GM21737 (cell line): ENCODE data around the gene HOXD13.

Source experiments
- ATAC-seq: cut with Tn5 transposase; IDR thresholded peaks from one replicate; pipeline ENCODE4 v1.9.1; 2021; ENCODE audit warnings: mild to moderate bottlenecking, moderate library complexity; ENCODE audit not compliant: unreplicated experiment

HOXD13 gene

DNA sequence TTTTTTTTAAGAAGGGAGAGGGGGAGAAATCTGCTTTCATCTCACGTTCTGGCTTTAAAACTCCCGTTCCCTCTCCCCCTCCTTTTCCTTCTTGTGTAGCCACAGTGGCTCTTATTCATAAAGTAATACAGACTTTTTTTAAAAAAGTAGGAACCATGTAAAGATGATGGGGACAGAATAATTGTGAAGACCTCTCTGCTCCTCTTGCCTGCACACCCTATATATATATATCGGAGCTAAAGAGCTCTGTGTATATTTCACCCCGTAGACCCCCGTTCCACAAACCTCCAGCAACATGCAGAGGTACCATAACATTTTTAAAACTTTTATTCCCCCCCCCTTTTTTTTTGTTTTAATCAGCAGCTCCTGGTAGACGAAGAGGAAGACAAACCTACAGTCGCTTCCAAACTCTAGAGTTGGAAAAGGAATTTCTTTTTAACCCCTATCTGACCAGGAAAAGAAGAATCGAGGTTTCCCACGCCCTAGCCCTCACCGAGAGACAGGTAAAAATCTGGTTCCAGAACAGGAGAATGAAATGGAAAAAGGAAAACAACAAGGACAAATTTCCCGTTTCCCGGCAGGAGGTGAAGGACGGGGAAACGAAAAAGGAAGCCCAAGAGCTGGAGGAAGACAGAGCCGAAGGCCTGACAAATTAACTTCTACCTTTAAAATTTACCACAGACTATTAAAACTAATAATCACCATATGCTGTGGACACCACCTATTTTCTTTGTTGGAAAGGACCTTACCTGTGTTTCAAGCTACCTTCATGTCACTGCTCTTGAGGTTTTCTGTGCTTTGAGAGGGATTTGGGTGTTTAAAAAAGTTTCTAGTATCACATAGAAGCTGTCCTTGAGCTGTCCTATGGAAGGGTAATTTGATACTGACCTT, 38.7 kb downstream of the HOXD13 start:
- no peak for ATAC-seq

DNA sequence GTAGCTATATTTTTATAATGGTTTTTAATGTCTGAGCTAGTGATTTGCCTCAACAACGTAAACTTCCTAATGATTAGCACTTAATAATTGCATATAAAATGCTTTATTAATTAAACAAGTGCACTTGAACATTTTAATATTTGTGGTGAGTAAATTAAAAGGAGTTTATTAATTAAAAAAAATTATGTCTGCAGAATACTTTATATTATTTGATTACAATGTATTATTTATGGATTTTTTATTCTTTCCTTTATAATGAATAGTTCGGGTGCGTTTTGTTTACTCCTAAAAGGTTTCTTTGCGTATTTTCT, 39.3 kb downstream of the HOXD13 start:
- ATAC-seq = no peak

DNA sequence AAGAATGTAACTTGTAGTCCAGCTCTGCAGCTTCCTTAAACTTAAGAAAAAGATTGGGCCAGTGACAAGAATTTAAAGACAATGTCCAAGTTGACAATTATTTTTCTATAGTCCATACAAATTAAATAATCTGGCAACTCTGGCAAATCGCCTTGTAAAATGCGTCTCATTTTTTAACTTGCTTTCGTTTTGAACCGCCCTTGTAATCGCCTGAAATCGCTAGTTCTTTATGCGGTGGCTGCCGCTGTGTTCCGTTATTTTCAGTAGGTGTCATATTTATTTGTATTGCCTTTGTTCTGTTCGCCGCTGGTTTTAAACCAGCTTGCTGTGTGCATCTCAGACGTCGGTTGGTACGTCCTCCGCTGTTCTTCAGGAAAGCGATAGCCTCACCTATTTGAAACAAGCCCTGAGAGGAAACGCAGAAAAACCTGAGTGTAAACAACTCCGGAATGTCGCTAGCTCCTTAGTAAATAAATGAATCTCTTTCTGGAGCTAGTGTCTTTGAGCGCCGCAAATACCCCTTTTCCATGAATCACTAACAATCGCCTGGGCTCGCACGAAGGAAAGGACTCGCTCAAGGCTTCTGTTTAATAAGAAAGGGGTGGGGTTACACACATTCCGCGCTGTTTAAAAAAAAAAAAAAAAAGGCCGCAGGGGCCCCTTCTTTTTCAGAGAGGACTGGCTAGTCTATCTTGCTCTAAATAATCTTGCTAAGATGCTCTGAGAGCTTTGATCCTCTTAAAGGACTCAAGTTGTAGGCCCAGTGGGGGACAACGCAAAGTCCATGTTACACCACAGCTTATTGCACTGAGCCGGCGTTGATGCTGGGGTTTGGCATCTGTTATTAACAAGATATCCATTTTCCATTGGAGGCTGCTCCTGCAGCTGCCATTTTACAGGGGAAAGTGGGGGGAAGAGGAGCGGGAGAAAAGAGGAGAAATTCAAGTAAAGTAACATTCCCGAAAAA, 40.0 kb downstream of the HOXD13 start:
- ATAC-seq = no peak

DNA sequence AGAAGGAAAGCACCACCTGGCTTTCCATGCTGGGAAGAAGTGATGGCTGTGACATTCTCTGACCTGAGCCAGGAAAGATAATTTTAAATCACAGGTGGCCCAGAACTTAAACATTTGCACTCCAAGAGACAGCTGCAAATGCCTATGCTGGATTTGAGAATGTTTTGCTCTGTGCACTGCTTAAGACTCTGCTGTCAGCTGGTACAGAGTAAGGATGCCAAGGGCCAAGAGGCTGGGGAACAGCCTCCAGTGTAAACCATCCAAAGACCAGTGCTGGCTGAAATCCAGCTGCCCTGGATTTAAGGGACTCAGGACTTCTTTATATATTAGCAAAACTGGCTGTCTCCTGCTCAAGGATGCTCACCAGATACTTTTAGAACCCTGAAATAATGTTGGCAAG, 40.9 kb downstream of the HOXD13 start:
- ATAC-seq = no peak

DNA sequence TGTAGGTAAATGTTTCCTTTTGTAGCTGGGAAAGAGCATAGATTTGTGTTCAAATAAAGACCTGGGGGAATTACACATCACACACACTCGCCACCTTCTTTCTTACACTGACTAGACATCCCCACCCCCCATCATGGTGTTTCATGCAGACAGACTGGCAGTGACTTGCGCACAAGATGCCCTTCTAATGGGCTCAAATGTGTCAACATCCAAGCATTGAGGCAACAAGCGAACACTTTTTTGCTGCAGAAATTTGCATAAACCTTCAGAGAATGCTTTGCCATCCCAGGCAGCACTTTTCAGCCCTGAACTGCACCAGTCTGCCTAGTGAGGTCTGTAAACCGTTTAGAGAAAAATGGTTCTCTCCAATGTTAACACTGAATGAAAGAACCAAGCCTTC, 41.5 kb downstream of the HOXD13 start:
- no peak for ATAC-seq

DNA sequence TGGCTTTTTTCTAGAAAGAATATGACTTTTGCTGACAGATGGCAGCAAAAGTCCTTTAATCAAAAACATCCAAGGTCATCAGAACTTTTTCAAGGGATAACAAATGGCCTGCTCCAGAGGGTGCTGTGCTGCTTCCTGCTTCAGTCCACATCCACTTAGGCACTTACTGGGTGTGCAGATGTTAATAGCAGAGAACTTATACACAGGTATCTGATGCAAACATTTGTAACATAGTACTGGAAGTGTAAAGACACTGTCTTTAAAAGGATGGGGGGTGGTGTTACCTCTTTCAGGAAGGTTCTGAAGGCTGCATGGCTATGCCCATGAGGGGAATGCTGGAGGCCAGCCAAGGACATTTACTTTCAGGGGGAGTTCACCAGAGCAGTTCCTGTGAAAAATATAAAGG, 42.5 kb downstream of the HOXD13 start:
- no peak for ATAC-seq

DNA sequence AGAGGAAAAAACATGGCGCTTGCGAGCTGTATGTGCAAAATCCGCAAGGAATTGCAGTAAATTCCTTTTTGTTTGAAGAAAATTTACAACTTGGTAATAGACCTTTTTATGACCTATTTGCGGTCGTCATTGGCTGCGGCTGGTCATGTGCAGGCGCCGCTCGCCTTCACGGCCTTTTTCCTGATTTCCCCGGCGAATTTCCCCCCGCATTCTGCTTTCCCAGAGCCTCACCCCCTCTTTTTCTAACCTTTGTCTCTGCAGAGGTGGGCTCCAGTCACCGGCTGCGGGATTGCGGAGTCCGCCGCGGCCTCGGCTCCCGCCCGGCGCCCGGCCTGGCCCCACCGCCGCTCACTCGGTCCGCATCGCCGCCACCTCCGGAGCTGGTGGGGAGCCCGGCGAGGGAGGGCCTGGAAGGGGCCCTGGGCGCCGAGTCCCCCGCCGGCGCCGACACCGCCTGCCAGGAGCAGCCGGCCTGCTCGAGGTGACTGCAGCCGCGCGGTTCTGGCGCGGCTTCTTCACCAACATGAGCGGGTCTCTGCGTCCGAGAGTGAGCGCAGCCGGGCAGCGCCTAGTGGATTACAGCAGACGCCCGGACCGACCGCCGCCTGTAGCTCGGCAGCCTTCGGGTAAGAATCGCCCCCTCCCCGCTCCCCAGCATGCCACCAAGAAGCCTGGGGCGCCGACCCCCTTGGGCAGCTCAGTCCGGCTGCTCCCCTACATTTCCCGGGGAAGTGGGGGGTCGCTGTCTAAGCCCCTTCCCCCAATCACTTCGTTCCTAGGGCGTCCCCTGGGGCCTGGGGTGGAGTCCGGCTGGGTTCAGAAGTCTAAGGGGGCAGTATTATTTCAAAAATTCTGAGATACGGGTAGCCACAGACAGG, 44.1 kb downstream of the HOXD13 start:
- ATAC-seq = no peak

DNA sequence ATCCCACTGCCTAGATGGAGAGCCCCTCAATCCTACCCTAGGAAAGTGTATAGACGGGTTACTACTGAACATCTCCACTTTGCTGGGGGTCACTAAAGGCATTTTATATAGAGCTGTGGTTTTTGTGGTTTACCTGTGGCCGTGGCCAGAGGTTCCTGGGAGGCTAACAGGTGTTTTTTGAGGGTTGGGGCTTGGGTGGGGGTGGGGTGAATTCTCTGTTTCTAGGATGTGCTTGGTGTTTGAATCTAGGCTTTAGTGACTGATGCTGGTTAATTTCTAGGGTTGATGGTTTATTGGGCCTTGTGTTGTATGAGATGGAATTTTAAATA, 44.7 kb downstream of the HOXD13 start:
- no peak for ATAC-seq

DNA sequence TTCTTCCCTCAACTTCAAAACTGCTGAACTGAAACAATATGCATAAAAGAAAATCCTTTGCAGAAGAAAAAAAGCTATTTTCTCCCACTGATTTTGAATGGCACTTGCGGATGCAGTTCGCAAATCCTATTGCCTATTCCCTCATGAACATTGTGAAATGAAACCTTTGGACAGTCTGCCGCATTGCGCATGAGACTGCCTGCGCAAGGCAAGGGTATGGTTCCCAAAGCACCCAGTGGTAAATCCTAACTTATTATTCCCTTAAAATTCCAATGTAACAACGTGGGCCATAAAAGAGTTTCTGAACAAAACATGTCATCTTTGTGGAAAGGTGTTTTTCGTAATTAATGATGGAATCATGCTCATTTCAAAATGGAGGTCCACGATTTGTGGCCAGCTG, 45.4 kb downstream of the HOXD13 start:
- no peak for ATAC-seq

DNA sequence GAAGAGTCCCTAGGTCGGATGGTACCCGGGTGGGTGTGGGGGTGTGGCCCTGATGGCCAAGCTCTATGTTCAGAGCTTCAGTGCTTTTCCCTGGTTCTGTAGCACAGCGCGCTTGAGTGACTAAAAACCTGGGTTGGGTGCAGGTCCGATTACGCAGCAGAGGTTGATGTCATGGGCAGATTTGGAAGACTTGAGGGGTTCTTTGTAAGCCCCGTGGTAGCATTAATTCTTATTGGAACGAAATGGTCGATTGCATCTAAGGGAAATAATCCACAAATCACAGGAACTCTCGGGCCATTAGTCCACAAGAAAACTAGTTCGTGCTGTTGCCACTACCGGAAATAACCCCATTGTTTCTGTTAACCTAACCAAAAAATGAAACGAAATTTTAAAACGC, 46.0 kb downstream of the HOXD13 start:
- ATAC-seq = no peak

DNA sequence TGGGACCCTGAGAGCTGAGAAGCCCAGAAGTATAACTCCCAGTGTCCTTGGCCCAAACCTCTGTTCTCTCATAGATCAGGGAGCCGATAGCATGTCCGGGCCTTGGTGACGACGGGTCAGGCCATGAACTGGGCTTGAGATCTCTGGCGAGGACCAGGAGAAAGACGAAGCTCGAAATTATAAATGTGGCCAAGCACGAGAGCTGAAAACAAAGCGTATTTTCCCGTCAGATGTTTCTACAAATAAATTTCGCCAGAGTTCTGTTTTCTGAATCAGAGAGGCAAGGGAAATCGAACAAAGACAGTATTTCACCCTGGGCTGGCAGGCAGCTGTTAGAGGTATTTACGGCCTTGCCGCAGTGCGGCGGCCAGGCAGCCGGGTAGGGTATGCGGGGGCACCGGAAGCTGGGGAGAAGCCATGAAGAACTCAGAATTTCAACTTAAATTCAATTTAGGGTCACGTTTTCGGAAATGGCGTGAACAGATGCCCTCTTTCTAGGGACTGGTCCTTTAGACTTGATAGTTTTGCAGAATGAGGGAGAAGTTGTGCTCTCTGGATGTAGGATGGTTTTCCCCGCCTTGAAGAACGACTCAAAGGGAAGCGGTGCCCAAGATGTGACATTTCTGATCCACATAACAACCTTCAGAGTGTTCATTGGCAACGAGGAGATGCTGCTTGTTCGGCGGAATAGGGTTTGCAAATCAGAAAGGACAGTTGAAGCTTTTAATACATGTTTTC, 46.6 kb downstream of the HOXD13 start:
- ATAC-seq = no peak

DNA sequence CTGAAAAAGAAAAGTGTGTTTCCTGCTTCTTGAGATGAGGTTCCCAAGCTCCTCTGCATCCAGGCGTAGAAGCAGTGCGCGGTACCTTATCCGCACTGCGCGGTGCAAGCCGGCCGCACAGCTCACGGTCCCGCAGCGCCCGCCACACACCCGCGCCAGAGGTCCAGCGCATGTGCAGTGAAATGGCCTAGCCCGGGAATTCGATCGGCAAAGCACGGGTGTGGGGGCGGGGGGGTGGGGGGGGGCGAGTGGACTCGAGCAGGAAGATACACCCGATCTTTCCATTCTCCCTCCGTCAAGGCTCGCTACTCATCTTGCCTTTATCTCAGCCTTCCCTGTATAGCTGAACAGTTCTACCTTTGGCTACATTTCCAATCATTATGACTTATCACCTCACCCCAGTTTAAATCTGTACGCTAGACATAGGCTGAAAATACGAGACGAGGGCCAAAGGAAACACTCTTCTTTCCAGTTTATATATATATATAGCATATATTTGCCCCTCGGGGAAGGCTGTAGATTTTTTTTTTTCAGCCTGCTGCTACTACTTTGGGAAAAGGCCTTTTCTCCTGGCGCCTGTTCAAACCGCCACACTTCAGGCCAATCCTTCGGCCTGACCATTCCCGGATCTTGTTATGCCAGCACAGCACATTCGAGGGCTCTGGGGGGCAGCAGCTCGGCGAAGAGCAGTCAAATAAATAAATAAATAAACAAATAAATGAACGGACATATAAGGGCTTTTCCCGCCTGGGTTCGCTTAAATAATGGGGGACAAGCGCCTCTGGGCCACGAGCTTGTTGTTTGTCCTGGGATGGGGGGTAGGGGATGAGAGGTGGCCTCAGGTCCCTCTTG, 47.4 kb downstream of the HOXD13 start:
- no peak for ATAC-seq

DNA sequence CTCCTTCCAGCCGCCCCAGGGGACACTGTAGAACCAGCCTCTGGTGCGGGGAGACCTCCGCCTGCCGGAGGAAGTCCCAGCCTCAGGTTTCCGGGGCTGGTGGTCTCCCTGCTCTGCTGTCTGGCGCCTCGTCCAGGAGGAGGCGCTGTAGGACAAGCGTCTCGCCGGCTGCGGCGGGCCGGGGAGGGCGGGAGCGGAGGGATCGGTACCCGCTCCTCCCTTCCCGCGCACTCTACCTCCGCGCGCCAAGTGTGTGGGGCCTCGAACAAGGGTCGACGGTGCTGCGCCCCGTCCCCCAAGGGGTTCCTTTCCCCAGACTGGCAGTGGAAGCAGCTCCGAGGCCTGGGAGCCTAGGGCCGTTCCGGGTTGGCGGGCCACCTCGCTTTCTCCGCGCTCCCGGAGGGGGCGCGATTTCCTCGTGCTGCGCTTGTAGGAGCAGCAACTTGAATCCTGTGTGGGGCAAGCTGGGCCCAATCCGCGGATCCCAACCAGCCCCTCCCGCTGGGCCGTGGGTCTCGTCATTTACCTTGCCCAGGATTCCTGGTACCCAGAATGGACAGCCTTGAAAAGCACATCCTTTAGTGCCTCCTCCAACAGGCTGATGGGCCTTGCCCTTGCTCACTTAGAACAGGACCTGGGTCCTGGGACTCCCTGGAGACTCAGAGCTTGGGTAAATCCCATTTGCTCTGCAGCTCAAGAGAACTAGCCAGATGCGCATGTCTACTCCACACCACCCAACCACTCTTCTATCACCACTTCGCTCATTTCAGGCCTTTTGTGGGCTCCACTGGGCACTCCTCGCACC, 48.2 kb downstream of the HOXD13 start:
- peak; percentile 85 for ATAC-seq

DNA sequence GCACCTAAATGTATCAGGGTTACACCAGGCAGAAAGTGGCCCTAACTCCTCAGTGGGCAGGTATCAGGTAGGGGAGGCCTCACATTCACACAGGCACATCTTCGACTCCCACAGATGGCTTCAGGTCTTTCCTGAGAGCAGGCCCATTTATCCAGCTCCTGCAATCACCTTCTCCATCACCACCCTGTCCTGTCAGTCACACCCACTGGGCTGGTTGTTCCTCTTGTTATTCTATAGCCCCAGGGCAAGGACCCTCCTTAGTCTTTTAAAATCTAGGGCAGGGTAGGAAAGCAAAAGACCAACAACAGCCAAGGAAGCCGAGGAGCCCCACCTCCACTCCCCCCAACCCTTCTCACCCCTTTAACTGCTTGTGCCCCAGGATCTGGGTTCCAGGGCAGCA, 49.8 kb downstream of the HOXD13 start:
- ATAC-seq = no peak
